ENCODE data around the gene TRIM41.

Gene TRIM41

DNA sequence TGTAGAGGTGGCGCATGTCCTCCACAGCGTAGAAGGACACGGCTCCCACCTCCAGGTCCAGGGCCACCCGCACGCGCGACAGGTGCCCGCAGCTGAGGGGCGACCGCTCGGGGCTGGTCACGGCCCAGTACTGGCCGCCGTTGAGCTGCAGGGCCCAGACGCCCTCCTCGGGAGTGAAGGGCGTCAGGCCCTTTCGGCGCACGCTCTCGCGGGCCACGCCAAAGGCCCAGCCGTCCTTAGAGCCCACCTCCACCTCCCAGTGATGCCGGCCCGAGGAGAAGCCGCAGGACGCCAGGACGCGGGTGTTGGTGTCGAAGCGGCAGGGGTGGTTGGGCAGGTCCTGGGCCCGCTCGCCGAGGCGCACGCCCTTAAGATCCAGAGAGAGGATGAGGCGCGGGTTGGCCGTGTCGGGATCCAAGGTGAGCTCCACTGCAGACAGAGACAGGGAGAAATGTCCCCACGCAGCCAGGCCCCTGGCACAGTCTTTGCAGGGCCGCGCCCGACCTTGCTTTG, 27.8 kb upstream of the TRIM41 start:
- DNase-seq (ENCODE audit: insufficient read length) = no peak
- no peak for FAIRE-seq
- no peak for TF ChIP-seq POLR2AphosphoS5 (IDR thresholded peaks at IDR 0.05; ENCODE audit: low read depth, low read length)
- TF ChIP-seq POLR2A (IDR thresholded peaks at IDR 0.05; ENCODE audit: low read depth, low read length) = no peak
- no peak for TF ChIP-seq TAF1 (IDR thresholded peaks at IDR 0.05; ENCODE audit: borderline replicate concordance, low read depth, low read length)

GRCh38 chr5:181197326-181197951, 25.6 kb upstream of the TRIM41 start:
- FAIRE-seq (no peak), DNase-seq (ENCODE audit: insufficient read length) (no peak)
- no peak for TF ChIP-seq POLR2A (IDR thresholded peaks at IDR 0.05; ENCODE audit: low read depth, low read length)
- TF ChIP-seq POLR2AphosphoS5 (IDR thresholded peaks at IDR 0.05; ENCODE audit: low read depth, low read length) = no peak
- TF ChIP-seq TAF1 (IDR thresholded peaks at IDR 0.05; ENCODE audit: borderline replicate concordance, low read depth, low read length) = no peak

GRCh38 chr5:181198106-181198685, 24.9 kb upstream of the TRIM41 start:
- TF ChIP-seq TAF1 (IDR thresholded peaks at IDR 0.05; ENCODE audit: borderline replicate concordance, low read depth, low read length) = no peak
- TF ChIP-seq POLR2AphosphoS5 (IDR thresholded peaks at IDR 0.05; ENCODE audit: low read depth, low read length) = no peak
- no peak for TF ChIP-seq POLR2A (IDR thresholded peaks at IDR 0.05; ENCODE audit: low read depth, low read length)
- FAIRE-seq (no peak), DNase-seq (ENCODE audit: insufficient read length) (no peak)

- FAIRE-seq (peak; percentile 76), DNase-seq (ENCODE audit: insufficient read length) (peak; percentile 53)
- TF ChIP-seq POLR2A (IDR thresholded peaks at IDR 0.05; ENCODE audit: low read depth, low read length) (no peak), TAF1 (IDR thresholded peaks at IDR 0.05; ENCODE audit: borderline replicate concordance, low read depth, low read length) (no peak), POLR2AphosphoS5 (IDR thresholded peaks at IDR 0.05; ENCODE audit: low read depth, low read length) (no peak)
Measured at GRCh38 chr5:181198905-181199519, 24.1 kb upstream of the TRIM41 start.

DNA sequence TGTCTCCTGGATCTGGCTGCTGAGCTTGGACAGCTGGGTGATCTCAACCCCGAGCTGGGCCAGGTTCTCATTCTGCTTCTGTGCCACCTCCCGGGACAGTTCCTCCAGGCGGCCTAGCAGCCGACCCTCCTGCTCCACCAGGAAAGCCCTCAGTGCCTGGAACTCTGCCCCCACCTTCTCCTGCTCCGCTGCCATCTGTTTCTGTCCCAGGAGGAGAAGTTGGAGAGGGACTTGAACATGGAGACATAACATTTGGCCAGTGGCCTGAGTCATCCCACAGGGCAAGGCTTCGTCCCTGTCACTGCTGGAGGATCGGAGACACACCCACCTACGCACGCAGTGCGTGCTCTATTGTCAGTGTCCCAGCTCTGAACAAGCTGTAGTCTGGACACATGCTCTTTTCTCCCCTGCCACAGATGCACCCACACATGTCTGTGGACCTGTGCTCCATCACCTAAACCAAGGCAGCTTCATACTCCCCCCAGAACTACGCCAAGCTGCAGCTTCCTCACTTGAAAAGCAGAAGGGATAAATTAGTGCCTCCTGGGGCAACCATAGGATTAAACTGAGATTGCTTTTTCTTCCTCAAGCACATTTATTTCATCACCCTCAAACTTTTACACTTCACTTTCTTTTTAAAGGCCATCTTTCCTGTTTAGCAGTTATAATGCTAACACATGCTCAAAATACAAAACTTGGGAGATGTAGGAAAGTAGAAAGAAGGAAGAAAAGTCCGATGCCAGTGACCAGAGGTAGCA, 23.0 kb upstream of the TRIM41 start:
- FAIRE-seq (no peak), DNase-seq (ENCODE audit: insufficient read length) (no peak)
- TF ChIP-seq POLR2AphosphoS5 (IDR thresholded peaks at IDR 0.05; ENCODE audit: low read depth, low read length) (no peak), POLR2A (IDR thresholded peaks at IDR 0.05; ENCODE audit: low read depth, low read length) (no peak), TAF1 (IDR thresholded peaks at IDR 0.05; ENCODE audit: borderline replicate concordance, low read depth, low read length) (no peak)

DNA sequence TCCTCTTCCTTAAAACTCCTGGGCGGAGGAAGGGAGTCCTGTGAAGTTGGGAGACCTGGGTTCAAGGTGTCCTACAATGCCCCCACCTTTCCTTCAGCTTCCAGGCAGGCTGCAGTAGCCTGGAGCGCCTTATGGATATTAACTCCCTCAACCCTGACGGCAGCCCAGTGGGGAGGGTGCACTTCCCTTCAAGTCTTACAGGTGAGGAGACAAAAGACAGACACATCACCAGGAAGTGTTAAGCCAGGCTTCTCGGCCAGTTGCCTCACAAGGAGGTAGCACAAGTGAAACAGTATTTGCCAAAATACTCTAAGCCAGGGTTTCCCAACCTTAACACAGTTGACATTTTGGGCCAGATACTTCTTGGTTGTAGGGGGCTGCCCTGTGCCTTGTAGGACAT, 22.3 kb upstream of the TRIM41 start:
- FAIRE-seq = no peak
- TF ChIP-seq TAF1 (IDR thresholded peaks at IDR 0.05; ENCODE audit: borderline replicate concordance, low read depth, low read length) = no peak
- DNase-seq (ENCODE audit: insufficient read length) = no peak

DNA sequence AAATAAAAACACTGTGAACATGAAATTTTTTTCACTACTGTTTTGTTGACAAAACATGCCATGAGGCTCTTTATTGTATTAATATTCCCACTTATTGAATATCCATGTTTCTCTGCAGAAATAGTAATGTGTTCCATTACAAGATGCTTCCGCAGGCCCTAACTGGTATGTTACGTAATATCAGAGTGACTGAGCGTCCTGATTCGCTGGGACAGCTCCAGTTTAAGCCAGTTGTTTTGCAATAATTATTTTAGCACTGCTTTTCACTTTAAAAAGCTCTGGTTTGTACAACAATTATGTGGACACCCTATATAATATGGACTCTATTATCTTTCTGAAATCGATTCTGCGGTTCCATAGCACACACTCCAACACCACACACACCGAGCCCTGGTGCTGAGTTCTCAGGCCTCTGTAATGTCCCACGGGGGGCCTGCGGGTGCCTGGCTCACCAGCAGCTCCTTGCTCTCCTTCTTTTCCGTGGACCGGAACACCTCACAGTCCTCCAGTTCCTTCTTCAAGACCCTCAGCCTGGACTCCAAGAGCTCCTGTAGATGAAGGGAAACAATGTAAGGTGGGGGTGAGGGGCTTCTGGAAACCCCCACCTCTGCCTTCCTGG, 19.9 kb upstream of the TRIM41 start:
- no peak for DNase-seq (ENCODE audit: insufficient read length)

GRCh38 chr5:181203777-181204112, 19.3 kb upstream of the TRIM41 start:
- no peak for FAIRE-seq
- no peak for TF ChIP-seq TAF1 (IDR thresholded peaks at IDR 0.05; ENCODE audit: borderline replicate concordance, low read depth, low read length)
- no peak for TF ChIP-seq POLR2A (IDR thresholded peaks at IDR 0.05; ENCODE audit: low read depth, low read length)
- no peak for TF ChIP-seq POLR2AphosphoS5 (IDR thresholded peaks at IDR 0.05; ENCODE audit: low read depth, low read length)
- no peak for DNase-seq (ENCODE audit: insufficient read length)

More for the DNA sequence above, 19.9 kb upstream of the TRIM41 start:
- FAIRE-seq = no peak
- TF ChIP-seq POLR2AphosphoS5 (IDR thresholded peaks at IDR 0.05; ENCODE audit: low read depth, low read length) (no peak), POLR2A (IDR thresholded peaks at IDR 0.05; ENCODE audit: low read depth, low read length) (no peak), TAF1 (IDR thresholded peaks at IDR 0.05; ENCODE audit: borderline replicate concordance, low read depth, low read length) (no peak)

DNA sequence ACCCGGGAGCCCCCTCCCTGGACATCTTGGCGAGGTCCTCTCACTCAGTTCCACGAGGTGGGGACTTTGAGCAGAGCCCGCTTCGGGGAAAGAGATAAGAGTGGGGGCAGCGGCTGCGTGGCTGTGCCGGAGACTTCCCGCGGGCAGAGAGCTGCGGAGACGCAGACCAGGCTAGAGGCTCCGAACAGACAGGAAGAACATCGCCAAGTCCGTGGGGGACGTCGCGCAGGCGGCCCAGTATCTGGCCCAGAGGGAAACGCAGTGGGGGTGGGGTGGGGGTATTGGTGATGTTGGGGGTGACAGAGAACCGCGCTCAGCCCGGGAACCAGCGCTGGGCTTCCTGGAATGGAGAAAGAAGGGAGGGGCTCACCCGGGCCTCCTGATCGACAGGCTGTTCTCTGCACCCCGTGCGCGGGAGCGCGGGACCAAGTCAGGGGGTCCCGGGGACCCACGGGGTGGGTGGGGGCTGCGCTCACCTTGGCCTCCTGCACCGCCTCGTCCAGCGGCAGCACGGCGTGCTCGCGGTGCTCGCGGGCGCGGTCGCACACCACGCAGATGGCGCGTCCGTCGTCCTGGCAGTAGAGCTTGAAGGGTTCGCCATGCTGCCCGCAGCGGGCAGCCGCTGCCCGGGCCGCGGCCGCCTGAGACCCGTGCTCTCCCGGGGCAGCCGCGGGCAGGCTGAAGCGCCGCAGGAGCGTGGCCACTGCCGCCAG, 18.8 kb upstream of the TRIM41 start:
- TF ChIP-seq TAF1 (IDR thresholded peaks at IDR 0.05; ENCODE audit: borderline replicate concordance, low read depth, low read length) = no peak
- no peak for TF ChIP-seq POLR2A (IDR thresholded peaks at IDR 0.05; ENCODE audit: low read depth, low read length)
- no peak for TF ChIP-seq POLR2AphosphoS5 (IDR thresholded peaks at IDR 0.05; ENCODE audit: low read depth, low read length)
- DNase-seq (ENCODE audit: insufficient read length) (no peak), FAIRE-seq (no peak)

DNA sequence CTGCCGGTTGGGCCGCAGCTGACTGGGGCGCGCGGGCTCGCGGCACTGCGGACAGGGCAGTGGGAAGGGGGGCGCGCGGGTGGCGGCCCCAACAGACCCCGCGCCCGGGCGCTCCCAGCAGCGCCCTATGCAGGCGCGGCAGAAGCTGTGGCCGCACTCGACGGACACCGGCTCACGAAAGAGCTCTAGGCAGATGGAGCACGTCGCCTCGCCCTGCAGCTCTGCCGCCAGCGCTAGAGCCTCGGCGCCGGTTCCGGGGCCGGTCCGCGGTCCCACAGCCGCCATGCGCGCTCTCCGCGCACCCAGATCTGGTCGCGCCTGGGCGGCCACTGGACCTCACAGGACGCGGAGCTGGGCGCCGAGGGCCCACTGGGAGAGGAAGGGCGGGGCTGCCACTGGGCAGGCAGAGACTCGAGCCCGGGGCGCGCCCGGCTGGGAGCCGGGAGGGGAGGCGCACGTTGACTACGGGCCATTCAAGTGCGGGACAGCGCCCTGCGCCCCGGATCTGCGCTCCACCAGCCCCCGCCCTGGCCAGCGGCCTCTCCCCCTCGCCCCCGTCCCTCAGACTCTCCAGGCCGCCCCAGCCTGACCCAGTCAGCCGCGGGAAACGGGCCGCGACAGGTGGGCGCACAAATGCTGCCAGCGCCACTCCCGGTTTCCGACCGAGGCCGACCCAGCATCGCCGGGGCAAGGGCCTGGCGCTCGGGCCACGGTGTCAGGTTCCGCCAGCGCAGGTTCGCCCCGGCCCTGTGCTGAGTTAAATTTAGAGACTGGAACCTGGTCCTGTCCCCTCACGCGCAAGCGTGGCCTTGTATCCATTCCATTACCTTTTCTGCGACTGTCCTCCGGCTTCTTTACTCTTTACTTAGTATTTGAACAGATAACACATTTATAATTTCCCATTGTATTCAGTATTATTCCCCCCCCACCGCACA, 18.0 kb upstream of the TRIM41 start, which contains the start of gene TRIM7:
TSS of gene TRIM7 (minus strand) at position 371 of the 935 bp plus-strand sequence. CDS start at position 285, 86 bp downstream.
- TF ChIP-seq POLR2AphosphoS5 (IDR thresholded peaks at IDR 0.05; ENCODE audit: low read depth, low read length) (no peak), TAF1 (IDR thresholded peaks at IDR 0.05; ENCODE audit: borderline replicate concordance, low read depth, low read length) (no peak), POLR2A (IDR thresholded peaks at IDR 0.05; ENCODE audit: low read depth, low read length) (no peak)
- FAIRE-seq (no peak), DNase-seq (ENCODE audit: insufficient read length) (peak; percentile 50)

All from GM12892 (cell line).